Fibroblast of lung (primary cell): ENCODE data around the gene USP15. TPM values are rescaled to one million over a fixed set of nuclear protein-coding genes. Genes with fewer than 3 reads are reported as not detected.
"Not testable (repeated sequence)": the region's sequence is repeated elsewhere in the genome, so short reads cannot be mapped to it uniquely, and the experiment has no call there.

Experiments used
- DNase-seq, 2 donors: peaks; one replicate each; pipeline versions ENCODE4 v3.0.0 to v3.0.0-alpha.2; 2010; ENCODE audit warnings: low read depth in 2 of 2
- H2AFZ ChIP-seq: 2 replicates; pipeline ENCODE4 v1.5.1; 2012; ENCODE audit warnings: low read length, control low read depth, inconsistent platforms
- H3K27ac ChIP-seq: 2 replicates; pipeline ENCODE4 v1.5.1; 2011; ENCODE audit warnings: low read length, control low read depth; ENCODE audit not compliant: insufficient read depth
- H3K27me3 ChIP-seq: 2 replicates; pipeline ENCODE4 v1.5.1; 2011; ENCODE audit warnings: mild to moderate bottlenecking, low read length; ENCODE audit not compliant: control insufficient read depth, insufficient read depth
- H3K36me3 ChIP-seq: 2 replicates; pipeline ENCODE4 v1.5.1; 2011; ENCODE audit warnings: low read length; ENCODE audit not compliant: control insufficient read depth, insufficient read depth
- H3K4me1 ChIP-seq: 2 replicates; pipeline ENCODE4 v1.5.1; 2011; ENCODE audit warnings: low read length; ENCODE audit not compliant: control insufficient read depth, insufficient read depth; ENCODE audit errors: extremely low read depth
- H3K4me2 ChIP-seq: 2 replicates; pipeline ENCODE4 v1.5.1; 2011; ENCODE audit warnings: low read length, control low read depth; ENCODE audit not compliant: insufficient read depth; ENCODE audit errors: extremely low read depth
- H3K4me3 ChIP-seq, 4 experiments: fragments of 200-600 bp in 1 of 4; sonication (generic) in 1 of 4; replicated peaks in 1 of 4; 2 replicates each; pipeline ENCODE4 v1.5.1; 2011 to 2016; ENCODE audit warnings: low read length in 4 of 4, low read depth in 3 of 4, mild to moderate bottlenecking in 3 of 4, control low read depth in 2 of 4, inconsistent platforms in 1 of 4, mixed read lengths in 1 of 4; ENCODE audit not compliant: insufficient read depth in 1 of 4; ENCODE audit errors: control extremely low read depth in 1 of 4
- H3K79me2 ChIP-seq: 2 replicates; pipeline ENCODE4 v1.5.1; 2012; ENCODE audit warnings: mild to moderate bottlenecking, low read length, inconsistent platforms; ENCODE audit not compliant: control insufficient read depth, insufficient read depth
- H3K9ac ChIP-seq: 2 replicates; pipeline ENCODE4 v1.5.1; 2011; ENCODE audit warnings: mild to moderate bottlenecking, low read length, control low read depth; ENCODE audit not compliant: insufficient read depth
- H3K9me3 ChIP-seq: 2 replicates; pipeline ENCODE4 v1.5.1; 2012; ENCODE audit warnings: low read depth, low read length; ENCODE audit not compliant: control insufficient read depth, insufficient read depth
- H4K20me1 ChIP-seq: 2 replicates; pipeline ENCODE4 v1.5.1; 2011; ENCODE audit warnings: low read length; ENCODE audit not compliant: control insufficient read depth, insufficient read depth; ENCODE audit errors: extremely low read depth
- CTCF ChIP-seq, 2 donors: IDR thresholded peaks in 1 of 2; conservative IDR thresholded peaks in 1 of 2; 1 replicate in 1 of 2; 2 replicates in 1 of 2; pipeline ENCODE4 v1.5.1; 2011 to 2012; ENCODE audit warnings: low read length in 2 of 2, control low read depth in 1 of 2, inconsistent platforms in 1 of 2, low read depth in 1 of 2, mild to moderate bottlenecking in 1 of 2
- EZH2 ChIP-seq: IDR thresholded peaks from 2 replicates; pipeline ENCODE4 v1.5.1; 2012; ENCODE audit warnings: low read length, control low read depth, mild to moderate bottlenecking; ENCODE audit errors: missing control alignments
- polyA plus RNA-seq, 2 donors: library from polyadenylated mRNA; depleted of rRNA in 1 of 2; stranded (reverse) in 1 of 2; unstranded in 1 of 2; fragments of >200 nt; gene quantifications; 2 replicates each; pipeline ENCODE4 v1.2.1, GENCODE V29; 2011 to 2012; ENCODE audit warnings: missing spikeins in 1 of 2
- total RNA-seq: library from RNA; depleted of rRNA; stranded (reverse); fragments of >200 nt; gene quantifications from 2 replicates; pipeline ENCODE4 v1.2.1, GENCODE V29; 2014

Gene USP15
- total and polyA plus RNA-seq, 2 donors (not counting 1 experiment from before 2014, with no cell fraction given) = 57.6 to 63.1 TPM

DNA sequence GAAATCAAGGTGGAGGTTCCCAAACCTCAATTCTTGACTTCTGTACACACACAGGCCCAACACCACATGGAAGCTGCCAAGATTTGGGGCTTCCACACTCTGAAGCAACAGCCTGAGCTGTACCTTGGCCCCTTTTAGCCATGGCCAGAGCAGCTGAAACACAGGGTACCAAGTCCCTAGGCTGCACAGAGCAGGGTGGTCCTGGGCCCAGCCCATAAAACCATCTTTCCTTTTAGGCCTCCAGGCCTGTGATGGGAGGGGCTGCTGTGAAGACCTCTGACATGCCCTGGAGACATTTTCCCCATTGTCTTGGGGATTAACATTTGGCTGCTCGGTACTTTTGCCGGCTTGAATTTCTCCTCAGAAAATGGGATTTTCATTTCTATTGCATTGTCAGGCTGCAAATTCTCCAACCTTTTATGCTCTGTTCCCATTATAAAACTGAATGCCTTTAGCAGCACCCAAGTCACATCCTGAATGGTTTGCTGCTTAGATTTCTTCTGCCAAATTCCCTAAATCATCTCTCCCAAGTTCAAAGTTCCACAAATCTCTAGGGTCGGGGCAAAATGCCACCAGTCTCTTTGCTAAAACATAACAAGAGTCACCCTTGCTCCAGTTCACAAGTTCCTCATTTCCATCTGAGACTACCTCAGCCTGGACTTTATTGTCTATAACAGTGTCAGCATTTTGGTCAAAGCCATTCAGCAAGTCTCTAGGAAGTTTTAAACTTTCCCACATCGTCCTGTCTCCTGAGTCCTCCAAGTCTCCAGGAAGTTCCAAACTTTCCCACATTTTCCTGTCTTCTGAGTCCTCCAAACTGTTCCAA lies 84.7 kb downstream of the USP15 start:
- not testable (repeated sequence) for H3K27ac ChIP-seq, DNase-seq, H3K4me1 ChIP-seq, H2AFZ ChIP-seq, H3K36me3 ChIP-seq, H4K20me1 ChIP-seq, H3K79me2 ChIP-seq, H3K4me2 ChIP-seq, H3K9me3 ChIP-seq, H3K4me3 ChIP-seq, H3K9ac ChIP-seq, H3K27me3 ChIP-seq

- peaks cover 4% of the 10 kb centered on the region for H3K36me3 ChIP-seq
- H2AFZ ChIP-seq = no peak overlapping the region
- H3K4me2 ChIP-seq = no peak overlapping the region
- no peak overlapping the region for H3K9ac ChIP-seq
- no peak for TF ChIP-seq CTCF (conservative IDR thresholded peaks at IDR 0.05 in 1 of 2, IDR thresholded peaks at IDR 0.05 in 1 of 2; ENCODE audit: low read depth in 1 of 2, low read length in 2 of 2)
- TF ChIP-seq EZH2 = no peak
- H3K27me3 ChIP-seq = no peaks in the 10 kb centered on the region
- H3K4me3 ChIP-seq = no peak overlapping the region
- H3K4me1 ChIP-seq = no peaks in the 10 kb centered on the region
- no peak for DNase-seq
- no peaks in the 10 kb centered on the region for H3K9me3 ChIP-seq
- no peaks in the 10 kb centered on the region for H4K20me1 ChIP-seq
- no peak overlapping the region for H3K27ac ChIP-seq
- H3K79me2 ChIP-seq = no peaks in the 10 kb centered on the region
Measured at GRCh38 chr12:62345667-62346066, 85.5 kb downstream of the USP15 start.

GRCh38 chr12:62346817-62347216 lies 86.6 kb downstream of the USP15 start:
- H3K4me3 ChIP-seq = no peak overlapping the region
- H3K79me2 ChIP-seq = no peaks in the 10 kb centered on the region
- H3K9ac ChIP-seq = no peak overlapping the region
- peaks cover 4% of the 10 kb centered on the region for H3K36me3 ChIP-seq
- H4K20me1 ChIP-seq = no peaks in the 10 kb centered on the region
- TF ChIP-seq CTCF (conservative IDR thresholded peaks at IDR 0.05 in 1 of 2, IDR thresholded peaks at IDR 0.05 in 1 of 2; ENCODE audit: low read depth in 1 of 2, low read length in 2 of 2) (no peak), EZH2 (no peak)
- no peak overlapping the region for H3K4me2 ChIP-seq
- H3K27me3 ChIP-seq = no peaks in the 10 kb centered on the region
- H3K4me1 ChIP-seq = no peaks in the 10 kb centered on the region
- no peak for DNase-seq
- no peak overlapping the region for H2AFZ ChIP-seq
- H3K9me3 ChIP-seq = no peaks in the 10 kb centered on the region
- H3K27ac ChIP-seq = no peak overlapping the region
